NCI-H748 (cell line): ENCODE results near the gene LAMB3.

Experiments used
- DNase-seq: peaks from one replicate; lab custom pipeline; 2025; ENCODE audit not compliant: unreplicated experiment; lab: John Stamatoyannopoulos, UW

Gene LAMB3

GRCh38 chr1:209565759-209566678 lies 86.2 kb downstream of the LAMB3 start:
- peak; percentile 82 for DNase-seq
